Suprapubic skin (tissue), 4 donors: ENCODE measurements around the gene SPATA32. TPM values are rescaled to one million over a fixed set of nuclear protein-coding genes. Genes with fewer than 3 reads are reported as not detected.

Experiments used
- DNase-seq, 2 donors: peaks; one replicate each; pipeline ENCODE4 v3.0.0-alpha.2; 2019; ENCODE audit warnings: low spot score in 2 of 2
- H3K27ac ChIP-seq: fragments of 200-600 bp; sonication (generic); one replicate; pipeline ENCODE4 v1.5.1; 2019
- H3K27me3 ChIP-seq: fragments of 200-600 bp; sonication (generic); one replicate; pipeline ENCODE4 v1.5.1; 2019
- H3K36me3 ChIP-seq: fragments of 200-600 bp; sonication (generic); one replicate; pipeline ENCODE4 v1.5.1; 2019
- H3K4me1 ChIP-seq: fragments of 200-600 bp; sonication (generic); one replicate; pipeline ENCODE4 v1.5.1; 2019
- H3K4me3 ChIP-seq: fragments of 200-600 bp; sonication (generic); one replicate; pipeline ENCODE4 v1.5.1; 2019; ENCODE audit warnings: mild to moderate bottlenecking
- H3K9me3 ChIP-seq: fragments of 200-600 bp; sonication (generic); one replicate; pipeline ENCODE4 v1.5.1; 2019
- EP300 ChIP-seq: sonication (generic); formaldehyde crosslinking; IDR thresholded peaks from one replicate; pipeline ENCODE4 v1.6.1; 2017; ENCODE audit warnings: antibody characterized with exemption
- POLR2A ChIP-seq, 2 donors: fragments of 450-650 bp; IDR thresholded peaks; one replicate each; pipeline ENCODE4 v1.6.1; 2017; ENCODE audit warnings: antibody characterized with exemption in 2 of 2, mild to moderate bottlenecking in 2 of 2, moderate library complexity in 2 of 2
- POLR2AphosphoS5 ChIP-seq, 3 donors: sonication (generic); formaldehyde crosslinking; IDR thresholded peaks; one replicate each; pipeline ENCODE4 v1.6.1; 2017; ENCODE audit warnings: antibody characterized with exemption in 3 of 3
- WGBS: methylation state at CpG from one replicate; pipeline ENCODE4 v1.1.5; 2018; 5-methylcytosine and 5-hydroxymethylcytosine counted together
- total RNA-seq, 4 donors: library from RNA; depleted of rRNA; stranded (reverse); fragments of >200 nt; gene quantifications; one replicate each; pipeline ENCODE4 v1.1.0, GENCODE V29; 2016
- TF ChIP-seq, protein P1 (sequence below), 2 donors: fragments of 200-600 bp in 1 of 2; fragments of 450-650 bp in 1 of 2; sonication (generic) in 1 of 2; IDR thresholded peaks; one replicate each; pipeline ENCODE4 v1.5.1; 2016 to 2019; ENCODE audit warnings: antibody characterized with exemption in 2 of 2, mild to moderate bottlenecking in 1 of 2, moderate library complexity in 1 of 2

Gene SPATA32
- total RNA-seq, 4 donors from 2014 or later, result not detected

DNA sequence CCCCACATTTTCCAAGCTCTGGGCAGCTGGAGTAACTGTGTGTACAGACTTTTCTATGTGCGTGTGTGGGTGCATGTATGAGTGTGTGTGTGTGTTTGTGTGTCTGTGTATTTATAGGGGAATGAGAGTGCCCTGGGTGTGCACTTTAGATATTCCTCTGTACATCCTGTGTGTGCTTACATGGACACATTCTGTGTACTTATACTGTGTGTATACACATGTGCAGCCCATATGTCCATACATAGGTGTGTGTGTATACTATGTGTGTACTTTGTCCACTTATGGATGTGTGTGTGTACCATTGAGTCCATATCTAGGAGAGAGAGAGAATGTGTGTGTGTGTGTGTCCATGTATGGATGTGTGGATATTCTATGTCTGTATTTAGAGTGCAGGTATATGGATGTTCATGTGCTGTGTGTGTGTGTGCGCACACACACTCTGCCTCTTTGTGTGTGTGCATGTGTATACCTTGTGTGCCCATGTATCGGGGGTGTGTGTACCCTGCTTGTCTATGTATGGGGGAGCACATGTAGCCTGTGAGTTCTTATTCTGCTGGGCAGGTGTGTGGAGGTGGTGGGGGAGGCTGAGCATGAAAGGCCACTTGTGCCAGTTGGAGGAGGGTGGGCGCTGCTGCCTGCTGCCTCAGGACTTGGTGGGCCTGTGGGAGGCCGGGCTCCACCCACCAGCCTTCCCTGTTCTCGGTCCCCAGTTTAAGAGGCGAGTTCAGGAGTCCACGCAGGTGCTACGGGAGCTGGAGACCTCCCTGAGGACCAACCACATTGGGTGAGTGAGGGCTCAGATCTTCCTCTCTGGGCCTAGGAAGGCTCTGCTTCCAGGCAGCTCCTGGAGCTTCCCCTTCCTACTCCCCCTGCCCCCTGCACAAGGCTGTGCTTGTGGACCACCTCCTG is 29.1 kb downstream of the SPATA32 start:
- Histone ChIP-seq H3K27ac (no peak overlapping the region), H3K36me3 (no peaks in the 10 kb centered on the region), H3K4me1 (peaks cover 40% of the 10 kb centered on the region), H3K27me3 (no peaks in the 10 kb centered on the region), H3K9me3 (no peaks in the 10 kb centered on the region), H3K4me3 (no peak overlapping the region)
- TF ChIP-seq EP300 (no peak), POLR2AphosphoS5 (IDR thresholded peaks at IDR 0.05) (no peak), POLR2A (IDR thresholded peaks at IDR 0.05) (no peak)
- TF ChIP-seq, protein P1, sequence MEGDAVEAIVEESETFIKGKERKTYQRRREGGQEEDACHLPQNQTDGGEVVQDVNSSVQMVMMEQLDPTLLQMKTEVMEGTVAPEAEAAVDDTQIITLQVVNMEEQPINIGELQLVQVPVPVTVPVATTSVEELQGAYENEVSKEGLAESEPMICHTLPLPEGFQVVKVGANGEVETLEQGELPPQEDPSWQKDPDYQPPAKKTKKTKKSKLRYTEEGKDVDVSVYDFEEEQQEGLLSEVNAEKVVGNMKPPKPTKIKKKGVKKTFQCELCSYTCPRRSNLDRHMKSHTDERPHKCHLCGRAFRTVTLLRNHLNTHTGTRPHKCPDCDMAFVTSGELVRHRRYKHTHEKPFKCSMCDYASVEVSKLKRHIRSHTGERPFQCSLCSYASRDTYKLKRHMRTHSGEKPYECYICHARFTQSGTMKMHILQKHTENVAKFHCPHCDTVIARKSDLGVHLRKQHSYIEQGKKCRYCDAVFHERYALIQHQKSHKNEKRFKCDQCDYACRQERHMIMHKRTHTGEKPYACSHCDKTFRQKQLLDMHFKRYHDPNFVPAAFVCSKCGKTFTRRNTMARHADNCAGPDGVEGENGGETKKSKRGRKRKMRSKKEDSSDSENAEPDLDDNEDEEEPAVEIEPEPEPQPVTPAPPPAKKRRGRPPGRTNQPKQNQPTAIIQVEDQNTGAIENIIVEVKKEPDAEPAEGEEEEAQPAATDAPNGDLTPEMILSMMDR (IDR thresholded peaks at IDR 0.05), result no peak
- 83% methylated on average over 2 of the region's 9 CpGs for WGBS
- DNase-seq, result peak in 1 of 2 donors; percentile 53

DNA sequence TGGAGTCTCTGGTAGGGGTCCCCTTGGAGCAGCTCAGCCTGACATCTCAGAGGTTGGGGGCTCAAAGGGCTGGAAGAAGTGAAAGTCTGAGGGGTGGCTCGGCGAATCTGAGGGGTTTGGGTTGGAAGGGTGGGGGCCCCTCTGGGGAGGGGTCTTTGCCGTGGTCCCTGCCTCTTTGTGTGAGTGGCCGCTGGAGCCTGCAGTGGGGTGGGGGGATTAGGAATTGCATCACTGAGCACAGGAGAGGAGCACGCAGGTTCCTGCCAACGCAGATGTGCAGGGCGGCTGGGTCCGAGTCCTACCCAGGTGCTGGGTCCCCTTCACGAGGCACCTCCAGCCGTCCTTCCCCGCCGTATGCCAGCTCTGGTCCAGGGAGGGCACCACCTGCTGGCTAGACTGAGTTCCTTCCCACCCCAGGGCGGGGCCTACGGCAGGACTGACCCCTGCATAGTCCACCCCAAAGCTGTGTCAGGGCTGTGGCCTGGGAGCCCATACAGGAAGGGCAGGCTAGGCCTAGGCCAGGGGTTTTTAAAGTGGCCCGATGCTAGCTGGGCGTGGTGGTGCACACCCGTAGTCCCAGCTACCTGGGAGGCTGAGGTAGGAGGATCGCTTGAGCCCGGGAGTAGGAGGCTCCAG is 30.3 kb downstream of the SPATA32 start:
- WGBS, result 90% methylated on average over 13 of the region's 19 CpGs
- Histone ChIP-seq H3K27me3 (no peaks in the 10 kb centered on the region), H3K4me1 (peaks cover 52% of the 10 kb centered on the region), H3K9me3 (no peaks in the 10 kb centered on the region), H3K36me3 (no peaks in the 10 kb centered on the region), H3K27ac (no peak overlapping the region), H3K4me3 (no peak overlapping the region)
- TF ChIP-seq EP300 (no peak), POLR2A (IDR thresholded peaks at IDR 0.05) (no peak), POLR2AphosphoS5 (IDR thresholded peaks at IDR 0.05) (no peak)
- TF ChIP-seq, protein P1 (IDR thresholded peaks at IDR 0.05), result no peak
- DNase-seq, result peak in 1 of 2 donors; percentile 59

DNA sequence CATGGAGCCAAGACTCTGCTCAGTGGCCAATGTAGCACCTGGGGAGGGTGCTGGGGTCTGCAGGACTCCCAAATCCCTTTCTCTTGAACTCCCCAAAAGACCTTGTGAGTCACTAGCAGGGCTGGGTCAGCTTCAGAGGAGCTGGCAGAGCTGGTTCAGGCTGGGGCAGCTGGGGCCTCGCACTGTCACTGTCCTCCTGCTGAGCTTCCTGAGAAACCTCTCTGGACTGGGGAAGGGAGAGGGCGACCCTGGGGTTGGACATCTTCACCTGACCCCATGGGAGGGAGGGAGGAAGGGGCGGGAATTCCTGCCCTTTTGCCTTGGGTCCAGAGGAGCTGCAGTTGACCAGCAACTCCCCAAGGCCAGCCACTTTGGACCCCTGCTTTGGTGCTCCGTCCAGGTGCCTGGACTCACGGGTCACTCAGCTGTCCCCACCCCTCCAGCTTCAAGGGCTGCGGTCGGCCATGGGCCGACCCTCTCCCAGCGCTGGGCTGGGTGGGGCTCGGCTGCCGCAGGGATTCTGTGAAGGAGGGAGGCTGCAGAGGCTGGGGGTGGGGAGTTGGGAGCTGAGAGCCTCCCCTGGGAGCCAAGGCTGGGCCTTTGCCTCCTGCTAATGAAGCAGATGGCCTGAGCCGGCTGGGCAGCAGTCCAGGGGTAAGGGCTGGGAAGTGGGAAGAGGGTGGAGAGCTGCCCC is 31.0 kb downstream of the SPATA32 start:
- Histone ChIP-seq H3K4me3 (no peak overlapping the region), H3K36me3 (no peaks in the 10 kb centered on the region), H3K27me3 (no peaks in the 10 kb centered on the region), H3K27ac (peak overlapping the region; percentile 79), H3K4me1 (peaks cover 57% of the 10 kb centered on the region), H3K9me3 (no peaks in the 10 kb centered on the region)
- DNase-seq, result no peak
- 48% methylated on average over 6 of the region's 12 CpGs for WGBS
- TF ChIP-seq, protein P1 (IDR thresholded peaks at IDR 0.05), result no peak
- TF ChIP-seq POLR2A (IDR thresholded peaks at IDR 0.05), result no peak
- TF ChIP-seq EP300, result no peak
- TF ChIP-seq POLR2AphosphoS5 (IDR thresholded peaks at IDR 0.05), result no peak

DNA sequence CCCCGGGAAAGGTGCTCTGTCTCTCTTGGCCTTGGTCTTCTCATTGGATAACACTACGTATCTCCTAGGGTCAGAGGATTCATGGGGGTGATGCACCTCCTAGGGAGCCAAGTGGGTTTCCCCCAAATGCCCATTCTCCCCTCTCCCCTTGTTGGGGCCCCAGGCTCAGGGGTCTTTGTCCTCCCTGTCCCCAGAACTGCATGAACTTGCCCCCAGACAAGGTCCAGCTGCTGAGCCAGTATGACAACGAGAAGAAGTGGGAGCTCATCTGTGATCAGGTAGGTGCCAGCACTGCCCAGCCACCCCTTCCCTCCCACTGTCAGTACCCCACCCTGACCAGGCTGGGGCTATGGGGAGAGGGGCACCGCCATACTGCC is 31.5 kb downstream of the SPATA32 start:
- H3K27ac ChIP-seq, result peak overlapping the region; percentile 79
- 90% methylated on average over 3 of the region's 4 CpGs for WGBS
- H3K9me3 ChIP-seq, result no peaks in the 10 kb centered on the region
- H3K27me3 ChIP-seq, result no peaks in the 10 kb centered on the region
- no peak for TF ChIP-seq POLR2A (IDR thresholded peaks at IDR 0.05)
- DNase-seq, result no peak
- H3K4me1 ChIP-seq, result peaks cover 62% of the 10 kb centered on the region
- no peaks in the 10 kb centered on the region for H3K36me3 ChIP-seq
- no peak overlapping the region for H3K4me3 ChIP-seq

DNA sequence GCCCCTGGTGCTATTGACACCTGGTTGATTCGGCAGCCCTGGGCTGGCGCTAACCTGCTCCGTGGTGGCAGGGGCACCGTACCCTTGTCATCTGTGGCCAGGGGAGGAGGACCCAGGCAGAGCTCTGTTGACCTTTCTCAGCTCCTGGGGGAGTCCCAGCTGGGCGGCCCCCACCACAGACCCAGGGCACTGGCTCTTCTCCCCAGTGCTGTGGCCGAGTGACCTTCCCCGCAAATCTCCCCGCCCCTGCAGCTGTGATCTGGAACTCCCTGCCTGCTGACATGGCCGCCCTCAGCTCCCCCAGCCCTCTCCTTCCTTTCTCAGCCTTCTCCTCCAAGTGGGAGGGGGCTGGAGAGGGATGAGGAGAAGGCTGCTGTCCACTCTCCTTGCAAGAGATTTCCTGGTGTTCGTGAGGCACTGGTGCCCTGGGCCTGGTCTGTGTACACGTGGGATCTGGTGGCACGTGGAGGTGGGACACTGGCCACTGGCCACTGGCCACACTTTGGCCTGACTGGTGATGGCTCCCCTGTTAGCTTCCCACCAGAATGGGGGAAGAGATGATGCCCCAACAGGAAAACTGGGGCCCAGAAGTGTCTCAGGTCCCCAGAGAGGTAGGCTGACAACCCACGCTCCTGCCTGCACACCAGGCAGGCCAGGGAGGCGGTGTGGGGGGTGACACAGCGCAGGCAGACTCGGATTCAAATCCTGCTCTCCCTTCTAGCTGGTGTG is 32.0 kb downstream of the SPATA32 start:
- Histone ChIP-seq H3K36me3 (no peaks in the 10 kb centered on the region), H3K4me3 (no peak overlapping the region), H3K4me1 (peaks cover 66% of the 10 kb centered on the region), H3K9me3 (no peaks in the 10 kb centered on the region), H3K27me3 (no peaks in the 10 kb centered on the region), H3K27ac (peak overlapping the region; percentile 79)
- TF ChIP-seq POLR2AphosphoS5 (IDR thresholded peaks at IDR 0.05) (no peak), POLR2A (IDR thresholded peaks at IDR 0.05) (no peak)
- DNase-seq, result no peak
- 67% methylated on average over 9 of the region's 16 CpGs for WGBS
